Measurements from ENCODE around the gene TRIM16.
"Not testable (repeated sequence)": the region's sequence is repeated elsewhere in the genome, so short reads cannot be mapped to it uniquely, and the experiment has no call there.

Gene TRIM16

GRCh38 chr17:15683824-15684478 lies at the start of gene TRIM16:
TRIM16 (minus strand) TSS chr17:15684311; CDS start chr17:15651609, 32,702 bp downstream.
- H3K9me3 ChIP-seq (ENCODE audit: insufficient read depth, low read depth, low read length); H4K20me1 ChIP-seq (ENCODE audit: insufficient read depth, low read length, poor library complexity, severe bottlenecking); H3F3A ChIP-seq (ENCODE audit: low read depth); H3K9me2 ChIP-seq (replicated peaks; ENCODE audit: low read depth, low read length); H3K27me3 ChIP-seq (ENCODE audit: insufficient read depth, low read length, poor library complexity, severe bottlenecking); H3K79me2 ChIP-seq (ENCODE audit: insufficient read depth, low read length); H3K36me3 ChIP-seq (ENCODE audit: insufficient read depth, low read length): not testable (repeated sequence)
- peak; percentile 31; the same call in 1 of the 2 replicates for TF ChIP-seq CTCF (conservative IDR thresholded peaks at IDR 0.05; ENCODE audit: low read length)
- H3K4me1 ChIP-seq (ENCODE audit: insufficient read depth, low read length, poor library complexity, severe bottlenecking), result peaks cover 11% of the 10 kb centered on the region
- H3K4me2 ChIP-seq (ENCODE audit: low read depth, low read length, poor library complexity, severe bottlenecking), result peak within 1 kb of the TSS; percentile 79
- H2AFZ ChIP-seq (ENCODE audit: low read length), result peak within 1 kb of the TSS; percentile 93
- H3K4me3 ChIP-seq (ENCODE audit: low read length, poor library complexity, severe bottlenecking), result peak within 1 kb of the TSS; percentile 81
- peak within 1 kb of the TSS; percentile 77 for H3K9ac ChIP-seq (ENCODE audit: low read depth, low read length, poor library complexity, severe bottlenecking)

- not testable (repeated sequence) for H3K9ac ChIP-seq (ENCODE audit: low read depth, low read length, poor library complexity, severe bottlenecking); H3K36me3 ChIP-seq (ENCODE audit: insufficient read depth, low read length); H4K20me1 ChIP-seq (ENCODE audit: insufficient read depth, low read length, poor library complexity, severe bottlenecking); H2AFZ ChIP-seq (ENCODE audit: low read length); H3K9me3 ChIP-seq (ENCODE audit: insufficient read depth, low read depth, low read length); H3K4me3 ChIP-seq (ENCODE audit: low read length, poor library complexity, severe bottlenecking); H3F3A ChIP-seq (ENCODE audit: low read depth); H3K27me3 ChIP-seq (ENCODE audit: insufficient read depth, low read length, poor library complexity, severe bottlenecking); H3K79me2 ChIP-seq (ENCODE audit: insufficient read depth, low read length); H3K4me1 ChIP-seq (ENCODE audit: insufficient read depth, low read length, poor library complexity, severe bottlenecking); H3K4me2 ChIP-seq (ENCODE audit: low read depth, low read length, poor library complexity, severe bottlenecking); H3K9me2 ChIP-seq (replicated peaks; ENCODE audit: low read depth, low read length)
Measured at GRCh38 chr17:15733174-15733789, 49.2 kb upstream of the TRIM16 start.

- not testable (repeated sequence) for H3K36me3 ChIP-seq (ENCODE audit: insufficient read depth, low read length); H3F3A ChIP-seq (ENCODE audit: low read depth)
Measured at GRCh38 chr17:15731900-15732299, 47.8 kb upstream of the TRIM16 start, which contains the start of gene TBC1D26. TBC1D26 (plus strand) TSS chr17:15732283; CDS start chr17:15735349, 3,066 bp downstream.

GRCh38 chr17:15730535-15730934 lies 46.4 kb upstream of the TRIM16 start:
- H3K9me2 ChIP-seq (replicated peaks; ENCODE audit: low read depth, low read length); H3K9me3 ChIP-seq (ENCODE audit: insufficient read depth, low read depth, low read length); H3K4me2 ChIP-seq (ENCODE audit: low read depth, low read length, poor library complexity, severe bottlenecking); H3K9ac ChIP-seq (ENCODE audit: low read depth, low read length, poor library complexity, severe bottlenecking); H3F3A ChIP-seq (ENCODE audit: low read depth); H3K79me2 ChIP-seq (ENCODE audit: insufficient read depth, low read length); H3K4me3 ChIP-seq (ENCODE audit: low read length, poor library complexity, severe bottlenecking); H3K27me3 ChIP-seq (ENCODE audit: insufficient read depth, low read length, poor library complexity, severe bottlenecking); H4K20me1 ChIP-seq (ENCODE audit: insufficient read depth, low read length, poor library complexity, severe bottlenecking); H3K36me3 ChIP-seq (ENCODE audit: insufficient read depth, low read length); H3K4me1 ChIP-seq (ENCODE audit: insufficient read depth, low read length, poor library complexity, severe bottlenecking); H2AFZ ChIP-seq (ENCODE audit: low read length): not testable (repeated sequence)

More at GRCh38 chr17:15731900-15732299, 47.8 kb upstream of the TRIM16 start, which contains the start of gene TBC1D26:
- H3K4me2 ChIP-seq (ENCODE audit: low read depth, low read length, poor library complexity, severe bottlenecking); H3K9me2 ChIP-seq (replicated peaks; ENCODE audit: low read depth, low read length); H3K27me3 ChIP-seq (ENCODE audit: insufficient read depth, low read length, poor library complexity, severe bottlenecking); H4K20me1 ChIP-seq (ENCODE audit: insufficient read depth, low read length, poor library complexity, severe bottlenecking); H3K79me2 ChIP-seq (ENCODE audit: insufficient read depth, low read length); H2AFZ ChIP-seq (ENCODE audit: low read length); H3K4me1 ChIP-seq (ENCODE audit: insufficient read depth, low read length, poor library complexity, severe bottlenecking); H3K9ac ChIP-seq (ENCODE audit: low read depth, low read length, poor library complexity, severe bottlenecking); H3K9me3 ChIP-seq (ENCODE audit: insufficient read depth, low read depth, low read length); H3K4me3 ChIP-seq (ENCODE audit: low read length, poor library complexity, severe bottlenecking): not testable (repeated sequence)

GRCh38 chr17:15716601-15717563 lies 32.8 kb upstream of the TRIM16 start:
- H2AFZ ChIP-seq (ENCODE audit: low read length); H3K9ac ChIP-seq (ENCODE audit: low read depth, low read length, poor library complexity, severe bottlenecking); H3K79me2 ChIP-seq (ENCODE audit: insufficient read depth, low read length); H3K36me3 ChIP-seq (ENCODE audit: insufficient read depth, low read length); H3K4me2 ChIP-seq (ENCODE audit: low read depth, low read length, poor library complexity, severe bottlenecking); H3K4me1 ChIP-seq (ENCODE audit: insufficient read depth, low read length, poor library complexity, severe bottlenecking); H3F3A ChIP-seq (ENCODE audit: low read depth); H3K4me3 ChIP-seq (ENCODE audit: low read length, poor library complexity, severe bottlenecking); H3K27me3 ChIP-seq (ENCODE audit: insufficient read depth, low read length, poor library complexity, severe bottlenecking); H3K9me2 ChIP-seq (replicated peaks; ENCODE audit: low read depth, low read length); H4K20me1 ChIP-seq (ENCODE audit: insufficient read depth, low read length, poor library complexity, severe bottlenecking); H3K9me3 ChIP-seq (ENCODE audit: insufficient read depth, low read depth, low read length): not testable (repeated sequence)

GRCh38 chr17:15708879-15709278 lies 24.8 kb upstream of the TRIM16 start:
- not testable (repeated sequence) for H4K20me1 ChIP-seq (ENCODE audit: insufficient read depth, low read length, poor library complexity, severe bottlenecking); H3K4me1 ChIP-seq (ENCODE audit: insufficient read depth, low read length, poor library complexity, severe bottlenecking); H3K36me3 ChIP-seq (ENCODE audit: insufficient read depth, low read length); H3K9me3 ChIP-seq (ENCODE audit: insufficient read depth, low read depth, low read length); H3K27me3 ChIP-seq (ENCODE audit: insufficient read depth, low read length, poor library complexity, severe bottlenecking); H3K79me2 ChIP-seq (ENCODE audit: insufficient read depth, low read length); H3F3A ChIP-seq (ENCODE audit: low read depth); H3K9me2 ChIP-seq (replicated peaks; ENCODE audit: low read depth, low read length); H3K4me2 ChIP-seq (ENCODE audit: low read depth, low read length, poor library complexity, severe bottlenecking); H2AFZ ChIP-seq (ENCODE audit: low read length); H3K9ac ChIP-seq (ENCODE audit: low read depth, low read length, poor library complexity, severe bottlenecking); H3K4me3 ChIP-seq (ENCODE audit: low read length, poor library complexity, severe bottlenecking)

Measured in Loucy (cell line).